Measurements from ENCODE around the gene CAPN13. TPM values are rescaled to one million over a fixed set of nuclear protein-coding genes. Genes with fewer than 3 reads are reported as not detected.

CAPN13 gene, protein sequence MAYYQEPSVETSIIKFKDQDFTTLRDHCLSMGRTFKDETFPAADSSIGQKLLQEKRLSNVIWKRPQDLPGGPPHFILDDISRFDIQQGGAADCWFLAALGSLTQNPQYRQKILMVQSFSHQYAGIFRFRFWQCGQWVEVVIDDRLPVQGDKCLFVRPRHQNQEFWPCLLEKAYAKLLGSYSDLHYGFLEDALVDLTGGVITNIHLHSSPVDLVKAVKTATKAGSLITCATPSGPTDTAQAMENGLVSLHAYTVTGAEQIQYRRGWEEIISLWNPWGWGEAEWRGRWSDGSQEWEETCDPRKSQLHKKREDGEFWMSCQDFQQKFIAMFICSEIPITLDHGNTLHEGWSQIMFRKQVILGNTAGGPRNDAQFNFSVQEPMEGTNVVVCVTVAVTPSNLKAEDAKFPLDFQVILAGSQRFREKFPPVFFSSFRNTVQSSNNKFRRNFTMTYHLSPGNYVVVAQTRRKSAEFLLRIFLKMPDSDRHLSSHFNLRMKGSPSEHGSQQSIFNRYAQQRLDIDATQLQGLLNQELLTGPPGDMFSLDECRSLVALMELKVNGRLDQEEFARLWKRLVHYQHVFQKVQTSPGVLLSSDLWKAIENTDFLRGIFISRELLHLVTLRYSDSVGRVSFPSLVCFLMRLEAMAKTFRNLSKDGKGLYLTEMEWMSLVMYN
- total RNA-seq, result not detected

DNA sequence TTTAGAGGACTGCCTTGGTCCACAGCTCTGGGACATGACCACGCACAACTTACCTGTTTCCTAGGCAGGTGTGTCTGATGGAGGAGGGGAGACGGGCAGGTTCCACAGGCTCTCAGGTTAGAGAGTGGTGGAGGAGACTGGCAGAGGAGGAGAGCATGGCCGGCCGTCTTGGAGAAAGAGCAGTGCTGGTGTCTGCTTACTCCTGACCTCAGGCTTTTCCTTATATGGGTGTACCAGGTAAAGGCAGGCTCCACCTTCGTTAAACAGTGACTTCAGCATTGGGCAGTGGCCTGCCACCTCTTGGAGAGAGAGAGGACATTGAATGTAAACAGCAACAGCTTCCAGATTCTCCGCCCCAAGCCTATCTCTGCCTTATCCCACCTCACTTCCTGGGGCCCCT is at the start of gene CAPN13:
Gene CAPN13, minus strand, starts transcription at position 198 of the 400 bp plus-strand sequence. CDS start 20,121 bp downstream, outside the sequence.
- no peaks in the 10 kb centered on the region for H3K9me3 ChIP-seq (ENCODE audit: control insufficient read depth in 3 of 3, low read length in 3 of 3)
- H3K27ac ChIP-seq (ENCODE audit: low read depth, low read length), result no peak within 1 kb of the TSS
- H3K27me3 ChIP-seq (ENCODE audit: control insufficient read depth in 3 of 3, insufficient read depth in 3 of 3, low read length in 3 of 3), result peaks cover 0 to 4% (median 4%) of the 10 kb centered on the region in 3 donors
- H3K9ac ChIP-seq (ENCODE audit: low read depth in 1 of 3, low read length in 3 of 3), result no peak within 1 kb of the TSS
- H3K4me3 ChIP-seq (ENCODE audit: low read length in 3 of 3), result no peak within 1 kb of the TSS
- H3K36me3 ChIP-seq (ENCODE audit: control insufficient read depth in 3 of 3, insufficient read depth in 3 of 3, low read length in 3 of 3), result no peaks in the 10 kb centered on the region
- no peaks in the 10 kb centered on the region for H3K4me1 ChIP-seq (ENCODE audit: control insufficient read depth in 3 of 3, insufficient read depth in 3 of 3, low read length in 3 of 3)

DNA sequence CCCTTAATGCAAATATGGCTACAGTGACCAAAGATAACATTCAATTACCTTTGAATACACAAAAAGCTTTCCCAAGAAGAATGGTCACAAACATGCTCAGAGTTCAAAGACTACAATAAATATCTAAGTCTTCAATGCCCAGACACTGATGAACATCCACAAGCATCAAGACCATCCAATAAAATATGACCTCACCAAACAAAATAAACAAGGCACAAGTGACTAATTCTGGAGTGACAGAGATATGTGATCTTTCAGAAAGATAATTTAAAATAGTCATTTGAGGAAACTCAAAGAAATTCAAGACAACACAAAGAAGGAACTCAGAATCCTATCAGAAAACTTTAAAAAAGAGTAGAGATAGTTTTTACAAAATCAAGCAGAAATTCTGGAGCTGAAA is 40.6 kb upstream of the CAPN13 start:
- H3K9me3 ChIP-seq (ENCODE audit: control insufficient read depth in 3 of 3, low read length in 3 of 3), result no peaks in the 10 kb centered on the region
- no peaks in the 10 kb centered on the region for H3K36me3 ChIP-seq (ENCODE audit: control insufficient read depth in 3 of 3, insufficient read depth in 3 of 3, low read length in 3 of 3)

DNA sequence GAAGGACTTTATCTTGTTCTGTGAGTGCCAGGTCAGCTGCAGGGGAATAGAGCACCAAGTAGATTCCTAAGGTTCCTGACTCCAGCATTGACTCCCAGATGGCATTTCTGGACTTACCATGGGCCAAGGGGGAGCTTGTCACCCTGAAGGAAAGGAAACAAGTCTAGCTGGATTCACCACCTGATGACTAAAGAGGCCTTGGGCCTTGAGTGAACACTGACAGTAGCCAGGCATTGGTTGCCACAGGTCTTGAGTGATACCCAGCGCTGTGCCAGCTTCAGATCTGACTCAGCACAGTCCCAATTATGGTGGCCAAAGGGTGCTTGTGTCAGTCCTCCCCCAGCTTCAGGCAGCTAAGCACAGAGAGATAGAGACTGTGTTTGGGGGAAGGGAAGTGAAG is 40.1 kb upstream of the CAPN13 start:
- Histone ChIP-seq H3K36me3 (ENCODE audit: control insufficient read depth in 3 of 3, insufficient read depth in 3 of 3, low read length in 3 of 3) (no peaks in the 10 kb centered on the region), H3K4me3 (ENCODE audit: low read length in 3 of 3) (no peak overlapping the region), H3K9ac (ENCODE audit: low read depth in 1 of 3, low read length in 3 of 3) (no peak overlapping the region), H3K9me3 (ENCODE audit: control insufficient read depth in 3 of 3, low read length in 3 of 3) (no peaks in the 10 kb centered on the region), H3K27ac (ENCODE audit: low read depth, low read length) (no peak overlapping the region), H3K27me3 (ENCODE audit: control insufficient read depth in 3 of 3, insufficient read depth in 3 of 3, low read length in 3 of 3) (no peaks in the 10 kb centered on the region), H3K4me1 (ENCODE audit: control insufficient read depth in 3 of 3, insufficient read depth in 3 of 3, low read length in 3 of 3) (no peaks in the 10 kb centered on the region)

More for the DNA sequence above, 40.6 kb upstream of the CAPN13 start:
- Histone ChIP-seq H3K27me3 (ENCODE audit: control insufficient read depth in 3 of 3, insufficient read depth in 3 of 3, low read length in 3 of 3) (no peaks in the 10 kb centered on the region), H3K9ac (ENCODE audit: low read depth in 1 of 3, low read length in 3 of 3) (no peak overlapping the region), H3K4me1 (ENCODE audit: control insufficient read depth in 3 of 3, insufficient read depth in 3 of 3, low read length in 3 of 3) (no peaks in the 10 kb centered on the region), H3K4me3 (ENCODE audit: low read length in 3 of 3) (no peak overlapping the region), H3K27ac (ENCODE audit: low read depth, low read length) (no peak overlapping the region)

DNA sequence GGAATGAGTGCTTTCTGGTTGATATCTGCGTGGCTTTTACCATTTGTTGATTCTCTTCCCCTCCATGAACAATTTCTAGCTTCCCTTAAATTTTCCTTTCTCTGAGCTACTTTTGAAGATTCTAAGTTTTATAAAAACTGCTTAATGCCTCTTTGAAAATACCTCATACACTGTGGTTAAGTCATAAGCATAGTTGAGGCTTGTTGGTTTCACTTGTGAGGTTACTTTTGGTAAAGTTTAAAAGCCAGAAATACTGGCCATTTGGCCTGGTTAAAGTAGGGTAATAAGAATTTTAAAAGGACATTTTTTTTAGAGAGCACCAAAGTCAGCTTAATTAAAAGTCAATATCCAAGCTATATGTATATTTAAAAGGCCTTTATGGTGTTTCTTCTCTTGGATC is 21.3 kb upstream of the CAPN13 start:
- no peaks in the 10 kb centered on the region for H3K36me3 ChIP-seq (ENCODE audit: control insufficient read depth in 3 of 3, insufficient read depth in 3 of 3, low read length in 3 of 3)
- no peak overlapping the region for H3K27ac ChIP-seq (ENCODE audit: low read depth, low read length)
- no peak overlapping the region for H3K9ac ChIP-seq (ENCODE audit: low read depth in 1 of 3, low read length in 3 of 3)
- H3K4me1 ChIP-seq (ENCODE audit: control insufficient read depth in 3 of 3, insufficient read depth in 3 of 3, low read length in 3 of 3), result no peaks in the 10 kb centered on the region
- H3K27me3 ChIP-seq (ENCODE audit: control insufficient read depth in 3 of 3, insufficient read depth in 3 of 3, low read length in 3 of 3), result no peaks in the 10 kb centered on the region
- H3K4me3 ChIP-seq (ENCODE audit: low read length in 3 of 3), result no peak overlapping the region
- peaks cover 0 to 3% (median 0%) of the 10 kb centered on the region in 3 donors for H3K9me3 ChIP-seq (ENCODE audit: control insufficient read depth in 3 of 3, low read length in 3 of 3)

DNA sequence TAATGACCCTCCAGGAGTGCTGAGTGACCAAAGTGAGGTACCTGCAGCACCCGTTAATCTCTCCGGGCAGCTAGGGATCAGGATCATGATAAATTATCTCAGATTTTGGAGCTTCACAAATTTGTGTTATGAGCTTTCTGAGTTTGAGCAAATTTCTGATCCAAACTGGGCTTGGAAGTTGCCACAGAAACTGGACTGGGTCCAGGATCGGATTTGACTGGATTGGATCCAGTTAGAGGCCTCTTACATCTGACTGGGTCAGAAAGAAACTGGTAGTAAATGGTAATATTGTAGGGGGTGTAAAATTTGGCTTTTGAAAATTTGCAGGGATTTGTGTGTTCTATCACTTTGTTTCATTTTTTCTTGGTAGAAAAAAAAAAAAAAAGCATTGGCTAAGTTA is 19.7 kb upstream of the CAPN13 start:
- H3K4me1 ChIP-seq (ENCODE audit: control insufficient read depth in 3 of 3, insufficient read depth in 3 of 3, low read length in 3 of 3), result no peaks in the 10 kb centered on the region
- H3K27me3 ChIP-seq (ENCODE audit: control insufficient read depth in 3 of 3, insufficient read depth in 3 of 3, low read length in 3 of 3), result no peaks in the 10 kb centered on the region
- no peak overlapping the region for H3K27ac ChIP-seq (ENCODE audit: low read depth, low read length)
- H3K36me3 ChIP-seq (ENCODE audit: control insufficient read depth in 3 of 3, insufficient read depth in 3 of 3, low read length in 3 of 3), result no peaks in the 10 kb centered on the region
- no peak overlapping the region for H3K9ac ChIP-seq (ENCODE audit: low read depth in 1 of 3, low read length in 3 of 3)
- H3K9me3 ChIP-seq (ENCODE audit: control insufficient read depth in 3 of 3, low read length in 3 of 3), result peaks cover 0 to 3% (median 0%) of the 10 kb centered on the region in 3 donors
- no peak overlapping the region for H3K4me3 ChIP-seq (ENCODE audit: low read length in 3 of 3)

DNA sequence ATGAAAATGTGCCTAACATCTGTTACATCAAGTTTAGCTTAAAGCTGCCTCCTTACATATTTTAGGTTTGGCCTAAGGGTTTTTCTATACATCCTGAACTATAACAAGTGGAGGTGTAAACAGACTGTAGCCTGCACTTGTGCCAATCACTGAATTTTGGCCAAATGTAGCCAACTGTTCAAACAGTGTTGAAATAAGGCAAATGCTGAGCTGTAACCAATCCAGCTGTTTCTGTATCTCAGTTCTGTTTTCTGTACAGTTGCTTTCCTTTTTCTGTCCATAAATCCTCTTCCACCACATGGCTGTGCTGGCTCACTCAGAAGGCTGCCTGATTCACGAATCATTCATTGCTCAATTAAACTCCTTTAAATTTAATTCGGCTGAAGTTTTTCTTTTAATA is 19.2 kb upstream of the CAPN13 start:
- H3K4me3 ChIP-seq (ENCODE audit: low read length in 3 of 3), result no peak overlapping the region
- H3K36me3 ChIP-seq (ENCODE audit: control insufficient read depth in 3 of 3, insufficient read depth in 3 of 3, low read length in 3 of 3), result no peaks in the 10 kb centered on the region

DNA sequence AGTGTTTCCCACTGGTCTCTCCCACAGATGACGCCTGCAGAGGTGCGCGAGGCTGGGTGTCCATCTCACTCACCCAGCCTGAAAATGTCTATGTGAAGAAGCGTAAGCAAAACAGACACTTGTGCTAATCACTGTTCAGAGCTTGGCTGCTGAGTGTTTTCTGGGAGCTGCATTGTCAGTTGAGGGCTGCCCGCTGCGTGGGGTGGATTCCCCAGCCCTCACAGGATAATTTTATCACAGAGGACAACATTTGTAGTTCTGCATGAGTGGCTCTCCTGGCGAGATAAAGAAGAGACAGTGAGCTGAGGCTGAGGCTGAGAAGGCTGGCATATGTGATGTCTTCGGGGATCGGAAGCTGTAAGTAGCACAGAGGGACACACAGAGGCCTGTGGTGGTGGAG is 16.2 kb upstream of the CAPN13 start:
- H3K9ac ChIP-seq (ENCODE audit: low read depth in 1 of 3, low read length in 3 of 3), result no peak overlapping the region
- H3K4me1 ChIP-seq (ENCODE audit: control insufficient read depth in 3 of 3, insufficient read depth in 3 of 3, low read length in 3 of 3), result no peaks in the 10 kb centered on the region
- no peaks in the 10 kb centered on the region for H3K27me3 ChIP-seq (ENCODE audit: control insufficient read depth in 3 of 3, insufficient read depth in 3 of 3, low read length in 3 of 3)

More for the DNA sequence above, 19.2 kb upstream of the CAPN13 start:
- Histone ChIP-seq H3K27me3 (ENCODE audit: control insufficient read depth in 3 of 3, insufficient read depth in 3 of 3, low read length in 3 of 3) (no peaks in the 10 kb centered on the region), H3K4me1 (ENCODE audit: control insufficient read depth in 3 of 3, insufficient read depth in 3 of 3, low read length in 3 of 3) (no peaks in the 10 kb centered on the region), H3K9ac (ENCODE audit: low read depth in 1 of 3, low read length in 3 of 3) (no peak overlapping the region), H3K27ac (ENCODE audit: low read depth, low read length) (no peak overlapping the region), H3K9me3 (ENCODE audit: control insufficient read depth in 3 of 3, low read length in 3 of 3) (peaks cover 0 to 3% (median 0%) of the 10 kb centered on the region in 3 donors)

DNA sequence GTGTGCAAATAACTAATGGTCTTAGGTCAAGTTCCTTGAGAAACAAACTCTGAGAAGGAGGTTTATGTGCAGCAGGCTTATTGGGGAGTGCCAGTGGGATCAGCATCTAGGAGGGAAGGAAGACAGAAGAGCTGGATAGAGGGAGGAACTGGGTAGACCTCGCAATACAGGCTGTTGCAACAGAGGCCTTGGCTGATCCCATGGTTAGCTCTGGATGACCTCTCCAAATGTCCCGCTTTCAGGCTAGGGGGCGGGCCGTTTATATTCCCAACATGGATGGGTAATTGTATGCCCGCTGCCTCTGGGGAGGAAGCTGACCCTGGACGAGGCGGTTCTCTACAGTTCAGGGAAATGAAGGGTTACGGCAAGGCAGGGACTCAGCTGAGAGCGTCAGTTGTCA is 14.7 kb upstream of the CAPN13 start:
- Histone ChIP-seq H3K9ac (ENCODE audit: low read depth in 1 of 3, low read length in 3 of 3) (no peak overlapping the region), H3K9me3 (ENCODE audit: control insufficient read depth in 3 of 3, low read length in 3 of 3) (no peaks in the 10 kb centered on the region), H3K4me3 (ENCODE audit: low read length in 3 of 3) (no peak overlapping the region), H3K27ac (ENCODE audit: low read depth, low read length) (no peak overlapping the region), H3K36me3 (ENCODE audit: control insufficient read depth in 3 of 3, insufficient read depth in 3 of 3, low read length in 3 of 3) (no peaks in the 10 kb centered on the region), H3K4me1 (ENCODE audit: control insufficient read depth in 3 of 3, insufficient read depth in 3 of 3, low read length in 3 of 3) (no peaks in the 10 kb centered on the region), H3K27me3 (ENCODE audit: control insufficient read depth in 3 of 3, insufficient read depth in 3 of 3, low read length in 3 of 3) (no peaks in the 10 kb centered on the region)

More for the DNA sequence above, 16.2 kb upstream of the CAPN13 start:
- Histone ChIP-seq H3K4me3 (ENCODE audit: low read length in 3 of 3) (no peak overlapping the region), H3K27ac (ENCODE audit: low read depth, low read length) (no peak overlapping the region), H3K36me3 (ENCODE audit: control insufficient read depth in 3 of 3, insufficient read depth in 3 of 3, low read length in 3 of 3) (no peaks in the 10 kb centered on the region), H3K9me3 (ENCODE audit: control insufficient read depth in 3 of 3, low read length in 3 of 3) (no peaks in the 10 kb centered on the region)

DNA sequence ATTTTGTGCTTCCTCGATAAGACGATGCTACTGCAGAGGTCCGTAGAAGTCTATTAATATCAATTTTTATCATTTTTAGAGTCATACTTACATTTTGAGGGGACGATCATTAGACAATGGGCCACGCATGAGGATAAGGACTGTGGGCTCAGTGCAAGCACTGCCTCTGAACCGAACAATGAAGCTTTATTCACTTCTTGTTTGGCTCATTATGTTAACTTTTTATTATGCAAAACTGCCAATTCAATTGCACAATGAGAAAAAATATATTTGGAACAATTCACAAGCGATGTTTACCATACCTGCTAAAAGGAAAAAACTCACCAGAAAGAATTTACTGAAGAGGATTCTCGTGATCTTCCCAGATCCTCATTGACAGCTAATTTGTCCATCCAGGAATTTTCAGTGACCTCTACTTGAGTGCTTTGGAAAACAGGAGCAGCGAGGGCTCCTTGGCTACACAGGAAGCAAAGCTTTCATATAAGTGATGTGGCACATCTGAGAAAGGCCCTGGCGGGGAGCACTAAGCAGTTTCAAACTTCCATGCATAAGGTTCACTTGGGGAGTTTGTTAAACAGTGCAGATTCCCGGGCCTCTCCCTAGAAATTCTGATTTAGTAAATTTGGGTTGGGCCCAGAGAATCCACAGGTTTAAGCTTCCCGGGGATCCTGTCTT is 13.3 kb upstream of the CAPN13 start:
- no peaks in the 10 kb centered on the region for H3K9me3 ChIP-seq (ENCODE audit: control insufficient read depth in 3 of 3, low read length in 3 of 3)
- H3K4me3 ChIP-seq (ENCODE audit: low read length in 3 of 3), result no peak overlapping the region
- H3K27ac ChIP-seq (ENCODE audit: low read depth, low read length), result no peak overlapping the region
- H3K27me3 ChIP-seq (ENCODE audit: control insufficient read depth in 3 of 3, insufficient read depth in 3 of 3, low read length in 3 of 3), result no peaks in the 10 kb centered on the region
- no peaks in the 10 kb centered on the region for H3K36me3 ChIP-seq (ENCODE audit: control insufficient read depth in 3 of 3, insufficient read depth in 3 of 3, low read length in 3 of 3)
- no peaks in the 10 kb centered on the region for H3K4me1 ChIP-seq (ENCODE audit: control insufficient read depth in 3 of 3, insufficient read depth in 3 of 3, low read length in 3 of 3)
- no peak overlapping the region for H3K9ac ChIP-seq (ENCODE audit: low read depth in 1 of 3, low read length in 3 of 3)

DNA sequence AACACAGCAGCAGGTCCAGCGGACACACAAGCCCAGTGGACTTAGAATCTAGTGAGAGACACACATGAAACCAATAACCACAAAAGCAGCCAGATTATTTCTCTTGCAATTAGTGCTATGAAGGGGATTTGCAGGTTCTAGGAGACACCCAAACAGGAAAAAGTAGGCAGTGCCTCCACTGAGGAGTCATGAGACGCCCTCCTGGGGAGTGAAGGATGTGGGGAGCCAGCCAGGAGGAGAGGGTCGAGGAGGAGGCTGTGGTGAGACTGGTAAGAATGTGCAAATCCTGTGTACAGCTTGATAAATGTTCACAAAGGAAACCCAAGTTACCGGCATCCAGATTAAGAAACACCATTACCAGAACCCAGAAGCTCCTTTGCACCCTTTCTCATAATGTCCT is 2.7 kb upstream of the CAPN13 start:
- Histone ChIP-seq H3K9ac (ENCODE audit: low read depth in 1 of 3, low read length in 3 of 3) (no peak overlapping the region), H3K27ac (ENCODE audit: low read depth, low read length) (no peak overlapping the region), H3K27me3 (ENCODE audit: control insufficient read depth in 3 of 3, insufficient read depth in 3 of 3, low read length in 3 of 3) (peaks cover 0 to 8% (median 0%) of the 10 kb centered on the region in 3 donors), H3K9me3 (ENCODE audit: control insufficient read depth in 3 of 3, low read length in 3 of 3) (no peaks in the 10 kb centered on the region), H3K4me3 (ENCODE audit: low read length in 3 of 3) (no peak overlapping the region), H3K4me1 (ENCODE audit: control insufficient read depth in 3 of 3, insufficient read depth in 3 of 3, low read length in 3 of 3) (no peaks in the 10 kb centered on the region), H3K36me3 (ENCODE audit: control insufficient read depth in 3 of 3, insufficient read depth in 3 of 3, low read length in 3 of 3) (no peaks in the 10 kb centered on the region)

All from skeletal muscle tissue (tissue), 4 donors.